ENCODE results near the gene MAPRE3. TPM values are rescaled to one million over a fixed set of nuclear protein-coding genes. Genes with fewer than 3 reads are reported as not detected.

MAPRE3 gene
- total RNA-seq, 4 donors from 2014 or later = 13.0 to 25.1 (median 17.2) TPM

DNA sequence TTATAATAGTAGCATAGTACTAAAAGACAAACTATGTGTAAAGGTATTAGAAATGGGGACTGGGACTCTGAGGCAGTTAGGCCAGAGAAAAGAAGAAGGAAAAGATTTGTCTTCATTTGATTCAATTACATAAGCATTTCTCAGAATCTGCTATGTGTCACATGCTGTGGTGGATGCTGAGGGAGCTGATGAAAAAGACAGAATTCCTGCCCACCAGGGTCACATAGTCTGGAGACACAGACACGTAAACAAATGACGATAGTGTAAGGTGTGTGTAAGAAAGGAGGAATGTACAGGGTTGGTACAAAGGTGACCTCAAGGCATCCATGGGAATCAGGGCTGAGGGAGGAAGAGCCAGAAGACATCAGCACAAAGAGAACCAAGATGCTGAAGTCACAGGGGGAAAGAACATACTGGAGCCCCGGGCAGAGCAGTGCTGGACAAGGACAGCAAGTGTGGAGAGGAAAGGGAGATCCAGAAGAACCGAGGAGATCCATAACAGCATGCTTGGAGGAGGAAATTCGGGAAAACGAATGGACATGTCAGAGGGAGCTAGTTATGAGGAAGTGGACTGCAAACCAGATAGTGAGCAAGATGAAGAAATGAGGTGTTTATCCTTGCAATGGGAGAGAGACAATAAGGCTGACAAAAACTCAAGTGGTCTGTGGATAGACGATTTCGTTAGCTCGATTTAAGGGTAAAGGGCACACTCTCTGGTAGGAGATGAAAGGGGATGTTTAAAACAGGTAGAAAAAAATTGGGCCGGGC lies 1.2 kb upstream of the MAPRE3 start:
- TF ChIP-seq, protein P1, sequence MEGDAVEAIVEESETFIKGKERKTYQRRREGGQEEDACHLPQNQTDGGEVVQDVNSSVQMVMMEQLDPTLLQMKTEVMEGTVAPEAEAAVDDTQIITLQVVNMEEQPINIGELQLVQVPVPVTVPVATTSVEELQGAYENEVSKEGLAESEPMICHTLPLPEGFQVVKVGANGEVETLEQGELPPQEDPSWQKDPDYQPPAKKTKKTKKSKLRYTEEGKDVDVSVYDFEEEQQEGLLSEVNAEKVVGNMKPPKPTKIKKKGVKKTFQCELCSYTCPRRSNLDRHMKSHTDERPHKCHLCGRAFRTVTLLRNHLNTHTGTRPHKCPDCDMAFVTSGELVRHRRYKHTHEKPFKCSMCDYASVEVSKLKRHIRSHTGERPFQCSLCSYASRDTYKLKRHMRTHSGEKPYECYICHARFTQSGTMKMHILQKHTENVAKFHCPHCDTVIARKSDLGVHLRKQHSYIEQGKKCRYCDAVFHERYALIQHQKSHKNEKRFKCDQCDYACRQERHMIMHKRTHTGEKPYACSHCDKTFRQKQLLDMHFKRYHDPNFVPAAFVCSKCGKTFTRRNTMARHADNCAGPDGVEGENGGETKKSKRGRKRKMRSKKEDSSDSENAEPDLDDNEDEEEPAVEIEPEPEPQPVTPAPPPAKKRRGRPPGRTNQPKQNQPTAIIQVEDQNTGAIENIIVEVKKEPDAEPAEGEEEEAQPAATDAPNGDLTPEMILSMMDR (IDR thresholded peaks at IDR 0.05; ENCODE audit: low read depth) = no peak

DNA sequence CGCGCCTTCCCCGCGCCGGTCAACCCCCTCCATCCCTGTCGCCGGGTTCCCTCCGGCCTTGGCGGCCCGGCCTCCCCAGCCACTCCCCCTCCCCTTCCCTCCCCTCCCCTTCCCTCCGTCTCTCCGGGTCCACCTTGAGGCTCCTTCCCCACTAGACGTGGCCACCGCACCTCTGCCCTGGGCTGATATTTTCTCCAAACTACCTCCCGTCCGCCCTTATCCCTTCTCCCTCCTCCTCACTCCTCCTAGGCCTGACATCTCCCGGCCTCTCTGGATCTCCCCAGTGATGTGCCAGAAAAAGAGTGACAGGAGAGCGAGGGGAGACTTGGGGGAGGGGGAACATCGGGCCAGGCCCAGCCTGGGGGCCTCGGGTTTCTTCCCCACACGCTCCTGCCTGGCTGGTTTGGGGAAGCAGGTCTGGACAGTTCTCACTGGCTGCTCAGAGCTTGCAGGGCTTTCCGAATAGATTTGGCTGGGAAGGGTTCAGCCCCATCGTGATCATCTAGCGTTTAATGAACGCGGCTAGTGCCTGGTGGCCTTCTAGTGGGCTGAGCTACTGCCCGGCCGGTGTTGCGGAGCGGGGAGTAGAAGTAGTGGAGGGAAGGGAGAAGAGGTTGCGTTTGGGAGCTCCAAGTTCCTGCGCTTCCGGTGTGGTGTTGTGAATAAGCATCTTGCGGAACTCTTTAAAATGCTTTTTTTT lies 641 bp downstream of the MAPRE3 start:
- TF ChIP-seq, protein P1 (IDR thresholded peaks at IDR 0.05; ENCODE audit: low read depth) = no peak

DNA sequence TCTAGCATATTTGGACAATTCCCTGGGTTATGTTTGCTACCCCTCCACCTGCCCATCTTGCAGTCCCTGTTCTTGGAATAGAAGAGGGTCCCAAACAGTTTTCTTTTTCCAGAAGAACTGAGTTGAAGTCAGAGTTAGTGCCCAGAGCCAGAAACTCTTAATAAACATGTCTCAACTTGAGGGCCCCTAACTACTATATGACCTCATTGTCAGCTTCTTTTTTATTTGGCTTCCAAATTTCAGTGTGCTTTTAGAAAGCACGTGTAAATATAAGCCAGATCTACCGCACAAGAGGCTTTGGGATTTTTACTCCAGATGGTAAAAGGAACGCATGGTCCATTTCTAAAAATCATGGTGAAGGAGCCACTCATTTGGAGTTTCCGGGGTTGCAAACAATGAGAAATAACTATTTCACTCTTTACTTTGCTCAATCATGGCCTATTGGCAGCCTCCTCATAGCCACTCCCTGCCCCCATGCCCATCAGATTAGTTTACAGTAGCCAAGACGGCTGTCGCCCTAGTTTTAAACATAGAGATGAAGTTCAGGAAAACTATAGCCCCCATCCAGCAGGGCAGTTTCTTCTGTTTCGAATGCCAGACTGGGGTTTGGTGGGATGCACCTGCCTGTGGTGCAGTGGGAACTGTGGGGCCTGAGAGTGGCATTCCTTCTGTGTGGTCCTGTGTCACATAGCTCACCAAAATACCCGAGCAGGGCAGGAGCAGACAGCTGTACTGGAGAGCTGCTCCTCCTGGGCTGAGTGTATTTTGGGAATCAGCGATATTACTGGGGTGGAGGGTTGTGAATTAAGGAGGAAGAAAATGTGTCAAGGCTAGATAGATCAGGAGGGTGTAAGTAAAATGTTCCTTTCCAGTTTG lies 1.7 kb downstream of the MAPRE3 start:
- TF ChIP-seq, protein P1 (IDR thresholded peaks at IDR 0.05; ENCODE audit: low read depth) = no peak

- TF ChIP-seq, protein P1 (IDR thresholded peaks at IDR 0.05; ENCODE audit: low read depth) = no peak
These were observed 3.9 kb downstream of the MAPRE3 start for GRCh38 chr2:26974352-26974751.

DNA sequence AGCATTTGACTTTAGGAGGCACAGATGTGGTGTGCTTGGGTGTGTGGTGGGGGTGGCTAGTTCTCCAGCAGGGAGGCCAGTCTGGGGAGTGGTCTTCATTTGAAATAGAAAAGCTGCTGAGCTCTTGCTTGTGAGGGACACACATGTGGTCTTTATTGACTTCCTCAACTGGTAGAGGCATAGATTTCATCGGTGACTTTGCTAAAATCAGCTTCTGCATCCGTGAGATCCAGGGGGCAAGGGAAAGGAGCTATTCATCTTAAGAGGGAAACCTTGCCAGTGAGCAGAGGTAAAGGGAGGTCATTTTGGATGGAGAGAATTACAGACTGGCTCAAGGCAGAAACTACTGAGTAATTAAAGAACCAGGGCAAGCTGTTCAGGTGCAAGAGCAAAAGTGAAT lies 4.7 kb downstream of the MAPRE3 start:
- TF ChIP-seq, protein P1 (IDR thresholded peaks at IDR 0.05; ENCODE audit: low read depth) = no peak

- TF ChIP-seq, protein P1 (IDR thresholded peaks at IDR 0.05; ENCODE audit: low read depth) = no peak
These were observed 5.2 kb downstream of the MAPRE3 start for GRCh38 chr2:26975656-26976055.

DNA sequence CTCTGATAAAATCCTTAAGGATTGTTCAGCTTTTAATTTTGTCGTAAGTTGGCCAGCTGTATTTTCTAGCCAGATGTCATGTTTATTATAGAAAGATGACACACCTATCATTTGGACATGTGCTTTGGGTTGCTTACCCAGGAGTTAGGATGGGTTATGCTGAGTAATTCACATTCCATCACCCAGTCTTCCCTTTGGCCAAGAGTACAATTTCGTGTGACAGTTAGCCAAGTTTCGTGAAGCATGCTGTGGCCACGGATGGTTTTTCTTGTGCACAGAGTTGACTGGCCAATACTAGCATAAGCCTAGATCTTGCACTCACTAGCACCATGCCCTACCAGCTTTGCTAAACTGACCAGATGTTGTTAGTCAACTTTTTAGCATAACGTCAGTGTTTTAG lies 5.8 kb downstream of the MAPRE3 start:
- TF ChIP-seq, protein P1 (IDR thresholded peaks at IDR 0.05; ENCODE audit: low read depth) = no peak
